ENCODE measurements around the gene VSTM4. TPM values are rescaled to one million over a fixed set of nuclear protein-coding genes. Genes with fewer than 3 reads are reported as not detected.

Gene VSTM4
- total and polyA plus RNA-seq, 2 experiments from 2014 or later = 9.0 to 10.2 TPM

- DNase-seq (ENCODE audit: low spot score) = peak; percentile 31
- H3K36me3 ChIP-seq (replicated peaks; ENCODE audit: insufficient read depth, low read depth) = no peaks in the 10 kb centered on the region
- H3K27me3 ChIP-seq = no peaks in the 10 kb centered on the region
- H4K20me1 ChIP-seq (ENCODE audit: insufficient read depth, poor library complexity, severe bottlenecking) = no peaks in the 10 kb centered on the region
- no peaks in the 10 kb centered on the region for H3K9me2 ChIP-seq (replicated peaks; ENCODE audit: insufficient read depth)
- H3K79me2 ChIP-seq = no peaks in the 10 kb centered on the region
- no peak overlapping the region for H3K4me2 ChIP-seq
- TF ChIP-seq EZH2 (IDR thresholded peaks at IDR 0.05; ENCODE audit: borderline replicate concordance) = no peak
- TF ChIP-seq EZH2phosphoT487 (IDR thresholded peaks at IDR 0.05; ENCODE audit: low read depth, severe bottlenecking, unreplicated experiment) = no peak
- TF ChIP-seq, protein P1, sequence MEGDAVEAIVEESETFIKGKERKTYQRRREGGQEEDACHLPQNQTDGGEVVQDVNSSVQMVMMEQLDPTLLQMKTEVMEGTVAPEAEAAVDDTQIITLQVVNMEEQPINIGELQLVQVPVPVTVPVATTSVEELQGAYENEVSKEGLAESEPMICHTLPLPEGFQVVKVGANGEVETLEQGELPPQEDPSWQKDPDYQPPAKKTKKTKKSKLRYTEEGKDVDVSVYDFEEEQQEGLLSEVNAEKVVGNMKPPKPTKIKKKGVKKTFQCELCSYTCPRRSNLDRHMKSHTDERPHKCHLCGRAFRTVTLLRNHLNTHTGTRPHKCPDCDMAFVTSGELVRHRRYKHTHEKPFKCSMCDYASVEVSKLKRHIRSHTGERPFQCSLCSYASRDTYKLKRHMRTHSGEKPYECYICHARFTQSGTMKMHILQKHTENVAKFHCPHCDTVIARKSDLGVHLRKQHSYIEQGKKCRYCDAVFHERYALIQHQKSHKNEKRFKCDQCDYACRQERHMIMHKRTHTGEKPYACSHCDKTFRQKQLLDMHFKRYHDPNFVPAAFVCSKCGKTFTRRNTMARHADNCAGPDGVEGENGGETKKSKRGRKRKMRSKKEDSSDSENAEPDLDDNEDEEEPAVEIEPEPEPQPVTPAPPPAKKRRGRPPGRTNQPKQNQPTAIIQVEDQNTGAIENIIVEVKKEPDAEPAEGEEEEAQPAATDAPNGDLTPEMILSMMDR (IDR thresholded peaks at IDR 0.05; ENCODE audit: poor library complexity) = no peak
- H3K4me1 ChIP-seq (ENCODE audit: insufficient read depth) = peaks cover 27% of the 10 kb centered on the region
- H3K27ac ChIP-seq = peak overlapping the region; percentile 55
- 48% methylated on average over 8 of the region's 8 CpGs for WGBS (ENCODE audit: low lambda C conversion rate, missing lambda C conversion rate)
- H3K9me3 ChIP-seq (ENCODE audit: low read depth) = no peaks in the 10 kb centered on the region
- no peak overlapping the region for H3K4me3 ChIP-seq
- no peak overlapping the region for H2AFZ ChIP-seq
These were observed 105.9 kb downstream of the VSTM4 start for GRCh38 chr10:49009199-49009979.

DNA sequence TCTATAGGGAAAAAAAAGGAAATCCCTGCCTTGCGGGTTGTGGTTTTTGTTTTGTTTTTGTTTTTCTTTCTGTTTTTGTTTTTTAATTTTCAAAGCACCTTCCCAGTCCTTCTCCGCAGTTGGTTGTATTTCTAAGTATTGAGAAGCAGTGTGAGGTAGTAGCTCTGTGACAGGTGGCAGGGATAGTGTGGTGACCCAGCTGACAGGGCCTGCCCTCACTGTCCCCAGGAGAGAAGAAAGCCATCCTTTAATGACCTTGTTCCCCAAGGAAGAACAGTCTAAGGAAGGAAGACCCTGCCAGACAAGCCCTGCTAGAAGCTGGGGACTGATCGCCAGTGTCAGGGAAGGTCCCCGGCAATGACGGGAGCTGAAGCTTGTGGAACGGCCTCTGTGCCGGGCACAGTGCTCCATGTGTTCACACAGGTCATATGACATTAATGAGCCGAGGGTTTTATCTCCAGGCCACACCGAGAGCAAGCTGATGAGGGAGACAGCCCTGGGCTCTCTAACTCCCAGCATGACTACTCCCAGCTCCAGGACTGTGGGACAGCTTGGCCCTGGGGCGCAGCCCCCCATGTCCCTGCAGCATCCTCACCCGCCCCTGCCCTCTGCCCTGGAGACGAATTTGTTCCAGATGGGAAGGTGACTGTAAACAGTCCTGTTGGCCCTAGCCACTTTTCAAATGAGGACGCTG lies 106.7 kb downstream of the VSTM4 start:
- TF ChIP-seq, protein P1 (IDR thresholded peaks at IDR 0.05; ENCODE audit: poor library complexity) = no peak
- TF ChIP-seq EZH2 (IDR thresholded peaks at IDR 0.05; ENCODE audit: borderline replicate concordance) (no peak), EZH2phosphoT487 (IDR thresholded peaks at IDR 0.05; ENCODE audit: low read depth, severe bottlenecking, unreplicated experiment) (no peak)
- Histone ChIP-seq H2AFZ (no peak overlapping the region), H3K4me3 (no peak overlapping the region), H3K4me2 (peak overlapping the region; percentile 33), H3K27ac (peak overlapping the region; percentile 55), H4K20me1 (ENCODE audit: insufficient read depth, poor library complexity, severe bottlenecking) (no peaks in the 10 kb centered on the region), H3K36me3 (replicated peaks; ENCODE audit: insufficient read depth, low read depth) (no peaks in the 10 kb centered on the region), H3K9me3 (ENCODE audit: low read depth) (no peaks in the 10 kb centered on the region), H3K4me1 (ENCODE audit: insufficient read depth) (peaks cover 21% of the 10 kb centered on the region), H3K9me2 (replicated peaks; ENCODE audit: insufficient read depth) (no peaks in the 10 kb centered on the region), H3K27me3 (no peaks in the 10 kb centered on the region), H3K79me2 (no peaks in the 10 kb centered on the region)
- no peak for DNase-seq (ENCODE audit: low spot score)
- 67% methylated on average over 13 of the region's 13 CpGs for WGBS (ENCODE audit: low lambda C conversion rate, missing lambda C conversion rate)

GRCh38 chr10:49008091-49008490 lies 107.2 kb downstream of the VSTM4 start:
- H3K79me2 ChIP-seq = no peaks in the 10 kb centered on the region
- H3K4me3 ChIP-seq = no peak overlapping the region
- no peaks in the 10 kb centered on the region for H3K36me3 ChIP-seq (replicated peaks; ENCODE audit: insufficient read depth, low read depth)
- 79% methylated on average over 1 of the region's 1 CpG for WGBS (ENCODE audit: low lambda C conversion rate, missing lambda C conversion rate)
- no peaks in the 10 kb centered on the region for H3K9me3 ChIP-seq (ENCODE audit: low read depth)
- H3K27me3 ChIP-seq = no peaks in the 10 kb centered on the region
- TF ChIP-seq EZH2phosphoT487 (IDR thresholded peaks at IDR 0.05; ENCODE audit: low read depth, severe bottlenecking, unreplicated experiment) (no peak), EZH2 (IDR thresholded peaks at IDR 0.05; ENCODE audit: borderline replicate concordance) (no peak)
- TF ChIP-seq, protein P1 (IDR thresholded peaks at IDR 0.05; ENCODE audit: poor library complexity) = no peak
- H3K4me2 ChIP-seq = no peak overlapping the region
- no peak overlapping the region for H3K27ac ChIP-seq
- no peaks in the 10 kb centered on the region for H3K9me2 ChIP-seq (replicated peaks; ENCODE audit: insufficient read depth)
- no peak for DNase-seq (ENCODE audit: low spot score)
- no peak overlapping the region for H2AFZ ChIP-seq
- no peaks in the 10 kb centered on the region for H4K20me1 ChIP-seq (ENCODE audit: insufficient read depth, poor library complexity, severe bottlenecking)
- H3K4me1 ChIP-seq (ENCODE audit: insufficient read depth) = peaks cover 15% of the 10 kb centered on the region

Data from hepatocyte (in vitro differentiated cells).